AG09309 (cell line): Measurements from ENCODE around the gene AP5Z1.
A peak's percentile ranks its signal among the peaks of the same experiment; 100 is the strongest.

Experiments
- DNase-seq: peaks from one replicate; pipeline ENCODE4 v3.0.0-alpha.2; 2010; ENCODE audit warnings: low read depth
- H3K4me3 ChIP-seq: 2 replicates; pipeline ENCODE4 v1.5.1; 2011; ENCODE audit warnings: mild to moderate bottlenecking, low read depth, low read length, moderate library complexity; ENCODE audit not compliant: control insufficient read depth
- TF ChIP-seq, protein P1 (sequence below): IDR thresholded peaks from 2 replicates; pipeline ENCODE4 v1.5.1; 2011; ENCODE audit warnings: mild to moderate bottlenecking, low read depth, low read length, inconsistent platforms; ENCODE audit not compliant: insufficient read depth, control insufficient read depth; ENCODE audit errors: missing control alignments

Gene AP5Z1

DNA sequence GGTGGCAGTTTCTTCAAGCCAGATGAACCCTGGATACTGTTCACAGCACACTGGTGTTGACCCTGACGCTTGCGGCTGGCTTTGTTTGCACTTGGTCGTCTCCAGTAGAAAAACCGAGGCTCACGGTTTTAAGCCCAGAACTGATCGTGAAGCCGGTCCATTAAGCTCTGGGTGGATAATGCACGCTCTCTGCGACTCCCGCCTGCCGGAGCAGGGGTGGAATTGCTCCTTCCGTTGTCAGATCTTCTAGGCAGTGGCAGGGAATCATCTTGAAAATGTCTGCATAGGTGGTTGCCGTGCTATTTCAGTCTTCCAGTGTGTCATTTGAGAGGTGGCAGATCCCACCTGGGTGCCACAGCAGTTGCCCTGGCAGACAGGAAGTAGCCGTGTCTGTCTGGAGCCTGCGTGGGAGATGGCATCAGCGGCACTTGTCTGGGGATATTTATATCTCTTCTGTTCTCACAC is 35.9 kb upstream of the AP5Z1 start:
- TF ChIP-seq, protein P1, sequence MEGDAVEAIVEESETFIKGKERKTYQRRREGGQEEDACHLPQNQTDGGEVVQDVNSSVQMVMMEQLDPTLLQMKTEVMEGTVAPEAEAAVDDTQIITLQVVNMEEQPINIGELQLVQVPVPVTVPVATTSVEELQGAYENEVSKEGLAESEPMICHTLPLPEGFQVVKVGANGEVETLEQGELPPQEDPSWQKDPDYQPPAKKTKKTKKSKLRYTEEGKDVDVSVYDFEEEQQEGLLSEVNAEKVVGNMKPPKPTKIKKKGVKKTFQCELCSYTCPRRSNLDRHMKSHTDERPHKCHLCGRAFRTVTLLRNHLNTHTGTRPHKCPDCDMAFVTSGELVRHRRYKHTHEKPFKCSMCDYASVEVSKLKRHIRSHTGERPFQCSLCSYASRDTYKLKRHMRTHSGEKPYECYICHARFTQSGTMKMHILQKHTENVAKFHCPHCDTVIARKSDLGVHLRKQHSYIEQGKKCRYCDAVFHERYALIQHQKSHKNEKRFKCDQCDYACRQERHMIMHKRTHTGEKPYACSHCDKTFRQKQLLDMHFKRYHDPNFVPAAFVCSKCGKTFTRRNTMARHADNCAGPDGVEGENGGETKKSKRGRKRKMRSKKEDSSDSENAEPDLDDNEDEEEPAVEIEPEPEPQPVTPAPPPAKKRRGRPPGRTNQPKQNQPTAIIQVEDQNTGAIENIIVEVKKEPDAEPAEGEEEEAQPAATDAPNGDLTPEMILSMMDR = no peak
- no peak overlapping the region for H3K4me3 ChIP-seq
- DNase-seq = no peak

DNA sequence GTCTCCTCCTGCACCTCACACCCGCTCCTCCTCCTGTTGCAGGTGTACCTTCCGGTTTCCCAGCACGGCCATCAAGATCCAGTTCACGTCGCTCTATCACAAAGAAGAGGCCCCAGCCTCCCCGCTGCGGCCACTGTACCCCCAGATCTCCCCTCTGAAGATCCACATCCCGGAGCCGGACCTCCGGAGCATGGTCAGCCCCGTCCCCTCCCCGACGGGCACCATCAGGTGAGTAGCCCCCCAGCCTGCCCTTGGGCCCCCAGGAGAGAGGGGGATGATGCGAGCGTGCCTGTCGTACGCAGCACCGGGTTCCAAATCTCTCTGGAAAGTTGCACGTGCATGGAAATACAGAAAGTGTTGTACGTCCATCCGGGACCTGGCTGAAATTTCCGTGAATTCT is 34.6 kb upstream of the AP5Z1 start:
- no peak overlapping the region for H3K4me3 ChIP-seq
- no peak for DNase-seq
- TF ChIP-seq, protein P1 = no peak

DNA sequence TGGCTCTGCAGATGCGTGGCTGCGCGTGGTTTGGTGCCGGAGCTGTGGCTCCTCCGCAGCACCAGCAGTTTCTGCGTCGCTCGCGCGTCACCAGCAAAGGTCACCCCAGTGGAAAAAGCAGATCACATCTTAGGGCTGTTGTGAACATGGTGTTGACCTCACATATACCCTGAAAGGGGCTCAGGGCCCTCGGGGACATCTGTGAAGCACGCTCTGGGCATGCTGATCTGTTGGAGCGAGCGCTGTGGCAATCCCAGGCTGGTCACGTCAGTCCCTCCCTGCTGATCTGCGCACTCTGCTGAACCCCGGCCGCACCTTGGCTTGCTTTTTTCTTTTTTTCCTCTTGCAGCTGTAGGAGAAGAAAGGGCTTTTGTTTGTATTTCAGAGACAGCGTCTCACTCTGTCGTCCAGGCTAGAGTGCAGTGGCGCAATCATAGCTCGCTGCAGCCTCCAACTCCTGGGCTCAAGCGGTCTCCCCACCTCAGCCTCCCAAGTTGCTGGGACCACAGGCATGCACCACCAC is 33.3 kb upstream of the AP5Z1 start:
- DNase-seq = no peak
- TF ChIP-seq, protein P1 = no peak
- no peak overlapping the region for H3K4me3 ChIP-seq

DNA sequence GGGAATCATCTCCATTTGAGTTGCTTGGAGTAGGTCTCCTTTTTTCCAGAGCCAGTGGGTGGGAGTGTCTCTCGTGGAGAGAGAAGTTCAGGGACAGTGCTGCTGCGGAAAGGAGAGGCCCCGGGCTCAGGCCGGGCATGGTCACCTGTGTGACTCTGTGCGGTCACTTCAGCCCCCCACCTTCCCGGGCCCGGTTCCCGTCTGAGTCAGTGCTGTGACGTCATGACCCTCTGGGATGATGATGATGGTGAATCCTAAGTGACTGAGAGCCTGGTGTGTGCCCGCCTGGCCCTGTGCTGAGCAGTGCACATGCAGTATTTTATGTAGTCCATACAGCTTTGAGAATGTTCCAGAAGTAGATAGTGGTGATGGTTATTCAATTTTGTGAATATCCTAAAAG is 32.6 kb upstream of the AP5Z1 start:
- TF ChIP-seq, protein P1 = no peak
- no peak overlapping the region for H3K4me3 ChIP-seq
- no peak for DNase-seq

DNA sequence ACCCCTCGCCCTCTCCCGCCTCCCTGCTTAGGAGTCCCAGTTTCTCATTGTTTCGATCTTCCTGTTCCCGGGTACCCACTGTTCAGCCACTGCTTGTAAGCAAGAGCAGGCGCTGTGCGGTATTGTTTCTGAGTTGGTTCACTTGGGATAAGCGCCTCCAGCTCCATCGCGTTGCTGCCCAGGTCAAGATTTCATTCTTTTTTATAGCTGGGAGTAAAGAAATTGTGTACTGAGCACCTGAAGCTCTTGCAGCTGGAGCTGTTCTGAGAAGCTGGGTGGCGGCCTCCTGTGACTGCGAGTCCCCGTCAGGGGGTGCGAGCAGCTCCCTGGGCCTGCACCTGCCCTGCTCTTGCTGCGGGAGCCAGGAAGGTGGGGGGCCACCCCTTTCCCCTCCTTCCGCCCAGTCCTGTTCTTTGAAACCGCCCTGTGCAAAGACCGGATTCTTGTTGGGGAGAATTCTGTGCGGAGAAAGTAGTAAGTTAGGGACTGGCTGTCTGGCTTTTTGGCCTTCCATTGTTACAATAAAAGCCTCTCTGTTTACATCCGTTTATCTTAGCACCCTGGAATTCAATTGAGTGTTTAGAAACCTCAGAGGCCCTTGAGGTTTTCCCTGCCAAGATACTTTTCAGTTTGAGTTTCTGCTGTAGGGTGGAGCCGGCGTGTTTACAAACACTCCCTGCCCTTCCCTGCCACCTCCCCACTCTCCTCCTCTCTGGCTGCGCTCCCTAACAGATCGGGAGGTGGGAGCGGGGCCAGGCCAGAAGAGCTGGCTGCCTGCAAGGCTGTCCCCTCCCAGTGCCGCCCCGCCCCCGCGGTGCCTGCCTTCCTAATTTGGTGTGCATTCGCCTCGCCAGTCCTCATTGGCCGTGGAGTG is 30.8 kb upstream of the AP5Z1 start:
- TF ChIP-seq, protein P1 = no peak
- no peak overlapping the region for H3K4me3 ChIP-seq
- DNase-seq = peak; percentile 99

DNA sequence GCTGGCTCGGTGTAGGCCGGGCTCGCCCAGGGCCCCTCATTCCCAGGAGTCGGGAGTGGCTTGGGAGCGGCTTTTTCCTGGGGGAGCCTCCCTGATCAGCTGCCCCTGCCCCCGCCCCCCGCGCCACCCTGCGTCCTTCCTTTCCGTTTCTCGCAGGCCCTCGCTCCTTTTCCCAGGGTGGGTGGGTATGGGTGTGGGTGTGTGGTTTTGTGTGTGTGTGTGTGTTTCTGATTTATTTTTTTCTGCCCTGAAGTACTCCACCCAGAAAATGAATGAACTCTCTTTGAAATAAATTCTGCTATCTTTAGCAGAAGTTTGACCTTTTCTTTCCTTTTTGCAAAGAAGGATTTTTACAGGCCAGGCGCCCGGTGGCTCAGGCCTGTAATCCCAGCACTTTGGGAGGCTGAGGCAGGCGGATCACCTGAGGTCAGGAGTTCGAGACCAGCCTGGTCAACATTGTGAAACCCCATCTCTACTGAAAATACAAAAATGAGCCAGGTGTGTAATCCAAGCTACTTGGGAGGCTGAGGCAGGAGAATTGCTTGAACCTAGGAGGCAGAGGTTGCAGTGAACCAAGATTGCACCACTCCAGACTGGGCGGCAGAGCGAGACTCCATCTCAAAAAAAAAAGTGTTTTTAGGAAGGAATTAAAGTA is 30.0 kb upstream of the AP5Z1 start:
- TF ChIP-seq, protein P1 = no peak
- peak overlapping the region; percentile 29 for H3K4me3 ChIP-seq
- DNase-seq = no peak
